IPS-18a (cell line): ENCODE results near the gene TLL1.

ENCODE experiments used
- H3K27ac ChIP-seq: one replicate; pipeline ENCODE4 v1.5.1; 2013; ENCODE audit warnings: low read length
- H3K27me3 ChIP-seq: one replicate; pipeline ENCODE4 v1.6.1; 2013; ENCODE audit warnings: mild to moderate bottlenecking, low read length; ENCODE audit not compliant: control insufficient read depth, insufficient read depth
- H3K36me3 ChIP-seq: one replicate; pipeline ENCODE4 v1.6.1; 2013; ENCODE audit warnings: low read depth, low read length; ENCODE audit not compliant: control insufficient read depth
- H3K4me1 ChIP-seq: one replicate; pipeline ENCODE4 v1.6.1; 2013; ENCODE audit warnings: low read depth, low read length; ENCODE audit not compliant: control insufficient read depth
- H3K4me3 ChIP-seq: one replicate; pipeline ENCODE4 v1.5.1; 2013; ENCODE audit warnings: low read length
- H3K9ac ChIP-seq: one replicate; pipeline ENCODE4 v1.6.1; 2013; ENCODE audit warnings: mild to moderate bottlenecking, low read length, moderate library complexity
- H3K9me3 ChIP-seq: one replicate; pipeline ENCODE4 v1.6.1; 2013; ENCODE audit warnings: low read depth, low read length; ENCODE audit not compliant: control insufficient read depth

The TLL1 gene

GRCh38 chr4:165872461-165873297, at the start of gene TLL1:
TLL1 (plus strand) TSS chr4:165873237; CDS start chr4:165873905, 668 bp downstream.
- peak within 1 kb of the TSS; percentile 69 for H3K4me3 ChIP-seq
- no peaks in the 10 kb centered on the region for H3K36me3 ChIP-seq
- H3K27me3 ChIP-seq = peaks cover 61% of the 10 kb centered on the region
- peaks cover 13% of the 10 kb centered on the region for H3K4me1 ChIP-seq
- no peak within 1 kb of the TSS for H3K27ac ChIP-seq
- peak within 1 kb of the TSS; percentile 12 for H3K9ac ChIP-seq
- H3K9me3 ChIP-seq = no peaks in the 10 kb centered on the region

GRCh38 chr4:165826166-165826565, 46.9 kb upstream of the TLL1 start:
- no peak overlapping the region for H3K4me3 ChIP-seq
- H3K27me3 ChIP-seq = no peaks in the 10 kb centered on the region
- H3K4me1 ChIP-seq = no peaks in the 10 kb centered on the region
- no peak overlapping the region for H3K27ac ChIP-seq
- no peak overlapping the region for H3K9ac ChIP-seq
- H3K36me3 ChIP-seq = no peaks in the 10 kb centered on the region
- no peaks in the 10 kb centered on the region for H3K9me3 ChIP-seq

- H3K4me3 ChIP-seq = no peak overlapping the region
- no peaks in the 10 kb centered on the region for H3K4me1 ChIP-seq
- H3K9ac ChIP-seq = no peak overlapping the region
- H3K27me3 ChIP-seq = no peaks in the 10 kb centered on the region
- H3K27ac ChIP-seq = no peak overlapping the region
- no peaks in the 10 kb centered on the region for H3K9me3 ChIP-seq
- H3K36me3 ChIP-seq = no peaks in the 10 kb centered on the region
Measured at GRCh38 chr4:165827018-165827417, 46.0 kb upstream of the TLL1 start.

GRCh38 chr4:165828928-165829327, 44.1 kb upstream of the TLL1 start:
- Histone ChIP-seq H3K27ac (no peak overlapping the region), H3K36me3 (no peaks in the 10 kb centered on the region), H3K4me1 (no peaks in the 10 kb centered on the region), H3K4me3 (no peak overlapping the region), H3K9me3 (no peaks in the 10 kb centered on the region), H3K9ac (no peak overlapping the region), H3K27me3 (no peaks in the 10 kb centered on the region)

- Histone ChIP-seq H3K36me3 (no peaks in the 10 kb centered on the region), H3K4me1 (no peaks in the 10 kb centered on the region), H3K27ac (no peak overlapping the region), H3K9me3 (no peaks in the 10 kb centered on the region), H3K27me3 (no peaks in the 10 kb centered on the region), H3K9ac (no peak overlapping the region), H3K4me3 (no peak overlapping the region)
Measured at GRCh38 chr4:165834116-165834515, 38.9 kb upstream of the TLL1 start.

GRCh38 chr4:165838575-165838974, 34.5 kb upstream of the TLL1 start:
- Histone ChIP-seq H3K9me3 (no peaks in the 10 kb centered on the region), H3K27ac (no peak overlapping the region), H3K27me3 (no peaks in the 10 kb centered on the region), H3K36me3 (no peaks in the 10 kb centered on the region), H3K9ac (no peak overlapping the region), H3K4me3 (no peak overlapping the region), H3K4me1 (no peaks in the 10 kb centered on the region)

GRCh38 chr4:165839615-165840333, 33.3 kb upstream of the TLL1 start:
- Histone ChIP-seq H3K36me3 (no peaks in the 10 kb centered on the region), H3K4me3 (no peak overlapping the region), H3K4me1 (no peaks in the 10 kb centered on the region), H3K9me3 (no peaks in the 10 kb centered on the region), H3K27me3 (no peaks in the 10 kb centered on the region), H3K27ac (no peak overlapping the region), H3K9ac (no peak overlapping the region)

GRCh38 chr4:165842684-165843083, 30.4 kb upstream of the TLL1 start:
- no peaks in the 10 kb centered on the region for H3K36me3 ChIP-seq
- no peaks in the 10 kb centered on the region for H3K4me1 ChIP-seq
- H3K27me3 ChIP-seq = no peaks in the 10 kb centered on the region
- no peak overlapping the region for H3K4me3 ChIP-seq
- no peaks in the 10 kb centered on the region for H3K9me3 ChIP-seq
- no peak overlapping the region for H3K27ac ChIP-seq
- no peak overlapping the region for H3K9ac ChIP-seq

- Histone ChIP-seq H3K27me3 (no peaks in the 10 kb centered on the region), H3K9me3 (no peaks in the 10 kb centered on the region), H3K27ac (no peak overlapping the region), H3K4me3 (no peak overlapping the region), H3K4me1 (no peaks in the 10 kb centered on the region), H3K36me3 (no peaks in the 10 kb centered on the region), H3K9ac (no peak overlapping the region)
Measured at GRCh38 chr4:165844161-165844560, 28.9 kb upstream of the TLL1 start.

GRCh38 chr4:165851256-165851655, 21.8 kb upstream of the TLL1 start:
- H3K9ac ChIP-seq = no peak overlapping the region
- H3K27me3 ChIP-seq = no peaks in the 10 kb centered on the region
- no peak overlapping the region for H3K27ac ChIP-seq
- no peak overlapping the region for H3K4me3 ChIP-seq
- no peaks in the 10 kb centered on the region for H3K9me3 ChIP-seq
- H3K36me3 ChIP-seq = no peaks in the 10 kb centered on the region
- no peaks in the 10 kb centered on the region for H3K4me1 ChIP-seq

- no peaks in the 10 kb centered on the region for H3K27me3 ChIP-seq
- H3K36me3 ChIP-seq = no peaks in the 10 kb centered on the region
- H3K9ac ChIP-seq = no peak overlapping the region
- no peaks in the 10 kb centered on the region for H3K9me3 ChIP-seq
- H3K4me3 ChIP-seq = no peak overlapping the region
- no peak overlapping the region for H3K27ac ChIP-seq
- no peaks in the 10 kb centered on the region for H3K4me1 ChIP-seq
Measured at GRCh38 chr4:165855191-165855590, 17.8 kb upstream of the TLL1 start.

GRCh38 chr4:165861363-165861762, 11.7 kb upstream of the TLL1 start:
- Histone ChIP-seq H3K27me3 (no peaks in the 10 kb centered on the region), H3K4me1 (no peaks in the 10 kb centered on the region), H3K9me3 (no peaks in the 10 kb centered on the region), H3K4me3 (no peak overlapping the region), H3K9ac (no peak overlapping the region), H3K36me3 (no peaks in the 10 kb centered on the region), H3K27ac (no peak overlapping the region)
